NT2/D1 (cell line): Measurements from ENCODE around the gene TEX48.
A peak's percentile ranks its signal among the peaks of the same experiment; 100 is the strongest.

ENCODE experiments used
- DNase-seq: peaks from one replicate; pipeline ENCODE4 v3.0.0-alpha.2; 2011; ENCODE audit warnings: low read depth, low spot score
- H3K27me3 ChIP-seq: 2 replicates; pipeline ENCODE4 v1.6.0; 2011; ENCODE audit warnings: mild to moderate bottlenecking; ENCODE audit not compliant: insufficient read length, insufficient read depth
- H3K36me3 ChIP-seq: 2 replicates; pipeline ENCODE4 v1.6.1; 2011; ENCODE audit warnings: mild to moderate bottlenecking, low read length, mixed read lengths; ENCODE audit not compliant: insufficient read depth, insufficient read length
- H3K4me1 ChIP-seq: 2 replicates; pipeline ENCODE4 v1.5.1; 2011; ENCODE audit not compliant: insufficient read depth, insufficient read length
- H3K4me3 ChIP-seq: 2 replicates; pipeline ENCODE4 v1.5.1; 2011; ENCODE audit warnings: low read depth; ENCODE audit not compliant: insufficient read length
- H3K9ac ChIP-seq: 2 replicates; pipeline ENCODE4 v1.6.0; 2011; ENCODE audit warnings: low read depth; ENCODE audit not compliant: insufficient read length
- H3K9me3 ChIP-seq: 2 replicates; pipeline ENCODE4 v1.5.1; 2011; ENCODE audit warnings: mild to moderate bottlenecking, low read length; ENCODE audit not compliant: insufficient read depth
- SUZ12 ChIP-seq: IDR thresholded peaks from 2 replicates; pipeline ENCODE4 v1.6.1; 2011; ENCODE audit not compliant: insufficient read length, insufficient read depth; ENCODE audit errors: extremely low read depth
- YY1 ChIP-seq: IDR thresholded peaks from 2 replicates; pipeline ENCODE4 v1.6.1; 2011; ENCODE audit not compliant: insufficient read length, insufficient read depth
- ZNF274 ChIP-seq: IDR thresholded peaks from 2 replicates; pipeline ENCODE4 v1.6.1; 2011; ENCODE audit warnings: mild to moderate bottlenecking, low read depth, low read length

The TEX48 gene

GRCh38 chr9:114666851-114667250 is 15.1 kb downstream of the TEX48 start:
- TF ChIP-seq ZNF274 (no peak), YY1 (no peak), SUZ12 (no peak)
- Histone ChIP-seq H3K27me3 (no peaks in the 10 kb centered on the region), H3K4me3 (no peak overlapping the region)

DNA sequence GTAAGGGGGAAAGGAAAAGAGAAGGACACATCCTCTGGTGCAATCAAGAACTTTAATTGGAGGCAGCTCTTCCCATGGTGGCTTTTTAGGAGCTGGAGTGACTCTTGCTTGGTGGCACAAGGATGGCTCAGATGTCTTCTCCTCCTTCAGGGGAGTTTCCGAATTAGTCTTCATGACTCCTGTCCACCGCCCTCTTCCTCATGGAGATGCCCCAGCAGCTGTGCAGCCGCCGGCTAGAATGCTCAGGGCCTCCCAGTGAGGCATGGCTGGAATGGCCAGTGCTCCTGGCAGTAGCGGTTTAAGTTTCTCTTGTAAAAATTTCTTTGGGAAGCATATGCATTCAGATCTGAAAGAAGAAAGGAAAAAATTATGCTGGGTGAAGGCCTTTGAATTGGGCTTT is 15.6 kb downstream of the TEX48 start:
- Histone ChIP-seq H3K4me1 (peaks cover 6% of the 10 kb centered on the region), H3K9ac (no peak overlapping the region), H3K36me3 (no peaks in the 10 kb centered on the region), H3K4me3 (no peak overlapping the region), H3K9me3 (peaks cover 10% of the 10 kb centered on the region), H3K27me3 (no peaks in the 10 kb centered on the region)
- no peak for TF ChIP-seq ZNF274
- TF ChIP-seq YY1: no peak
- no peak for TF ChIP-seq SUZ12
- no peak for DNase-seq

More at GRCh38 chr9:114666851-114667250, 15.1 kb downstream of the TEX48 start:
- H3K9ac ChIP-seq: no peak overlapping the region
- peaks cover 6% of the 10 kb centered on the region for H3K4me1 ChIP-seq
- H3K9me3 ChIP-seq: peaks cover 10% of the 10 kb centered on the region
- no peaks in the 10 kb centered on the region for H3K36me3 ChIP-seq
- no peak for DNase-seq

GRCh38 chr9:114664181-114664580 is 17.8 kb downstream of the TEX48 start:
- H3K9me3 ChIP-seq: no peaks in the 10 kb centered on the region
- TF ChIP-seq YY1 (no peak), SUZ12 (no peak), ZNF274 (no peak)
- peaks cover 6% of the 10 kb centered on the region for H3K4me1 ChIP-seq
- no peak overlapping the region for H3K4me3 ChIP-seq
- no peak overlapping the region for H3K9ac ChIP-seq
- no peak for DNase-seq
- no peaks in the 10 kb centered on the region for H3K36me3 ChIP-seq
- H3K27me3 ChIP-seq: no peaks in the 10 kb centered on the region

DNA sequence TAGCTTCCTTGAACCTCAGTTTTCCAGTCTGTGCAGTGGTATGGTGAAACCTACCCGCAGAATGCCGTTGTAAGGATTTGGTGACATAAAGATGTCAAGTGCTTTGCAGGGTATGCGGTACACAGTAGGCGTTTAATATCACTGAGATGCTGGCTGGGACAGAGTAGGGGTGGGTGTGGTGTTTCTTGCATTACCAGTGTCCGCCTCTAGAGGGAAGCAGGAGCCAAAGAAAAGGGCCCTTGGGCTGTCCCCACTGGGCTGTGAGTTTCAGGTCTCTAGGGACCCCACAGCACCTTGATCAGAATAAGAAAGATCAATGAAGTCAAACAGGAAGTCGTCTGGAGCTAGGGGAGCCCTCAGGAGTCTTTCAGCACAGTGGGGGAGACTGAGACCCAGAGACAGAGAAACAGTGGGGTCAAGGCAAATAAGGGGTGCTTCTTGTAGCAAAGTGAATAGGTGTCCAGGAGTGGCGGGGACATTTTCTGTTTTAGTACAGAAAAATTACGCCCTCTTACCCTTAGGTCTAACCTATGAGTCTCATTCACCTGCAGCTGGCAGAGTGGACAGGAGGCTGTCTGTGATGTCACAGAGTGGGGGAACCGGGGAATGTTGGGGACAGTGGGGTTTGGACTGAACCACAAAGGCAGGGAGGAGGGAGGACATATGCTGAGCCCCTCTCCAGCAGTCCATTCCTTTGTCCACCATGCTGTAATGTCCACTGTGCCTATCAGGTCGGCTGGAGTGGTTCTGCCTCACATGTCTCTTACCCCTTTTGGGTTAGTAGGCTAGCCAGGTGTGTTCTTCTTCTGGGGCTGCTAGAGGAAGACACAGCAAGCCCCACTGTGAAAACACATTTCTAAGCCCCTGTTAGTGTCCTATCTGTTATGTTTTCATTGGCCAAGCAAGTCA is 19.7 kb downstream of the TEX48 start:
- Histone ChIP-seq H3K4me3 (no peak overlapping the region), H3K9ac (no peak overlapping the region), H3K4me1 (peaks cover 6% of the 10 kb centered on the region), H3K36me3 (no peaks in the 10 kb centered on the region), H3K9me3 (no peaks in the 10 kb centered on the region), H3K27me3 (no peaks in the 10 kb centered on the region)
- peak; percentile 48 for DNase-seq
- no peak for TF ChIP-seq YY1
- no peak for TF ChIP-seq SUZ12
- TF ChIP-seq ZNF274: no peak

DNA sequence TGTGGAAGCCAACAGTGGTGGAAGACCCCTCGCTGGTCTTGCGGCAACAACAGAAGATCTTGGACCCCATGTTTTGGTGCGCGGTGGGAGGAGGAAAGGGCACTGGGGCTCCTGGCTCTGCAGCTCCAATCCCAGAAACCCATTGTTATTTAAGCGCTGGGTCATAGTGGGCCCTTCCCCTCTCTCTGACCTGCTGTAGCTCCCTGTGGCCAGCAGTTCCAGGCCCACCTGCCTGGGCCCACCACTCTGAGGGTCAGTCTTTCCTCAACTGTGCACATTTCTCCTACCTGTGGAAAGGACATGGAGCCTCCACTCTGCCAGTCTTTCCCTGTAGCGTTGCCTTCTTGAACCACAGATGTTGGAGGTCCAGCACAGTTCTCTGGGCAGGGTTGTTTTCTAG is 24.3 kb downstream of the TEX48 start, which contains the start of gene TEX53:
TSS of gene TEX53 (minus strand) at position 101 of the 400 bp plus-strand sequence. CDS start at position 70, 31 bp downstream.
- TF ChIP-seq SUZ12: no peak
- no peak for TF ChIP-seq ZNF274
- TF ChIP-seq YY1: no peak
- Histone ChIP-seq H3K36me3 (no peaks in the 10 kb centered on the region), H3K27me3 (no peaks in the 10 kb centered on the region), H3K9me3 (no peaks in the 10 kb centered on the region), H3K4me3 (no peak within 1 kb of the TSS), H3K9ac (no peak within 1 kb of the TSS), H3K4me1 (peaks cover 9% of the 10 kb centered on the region)
- DNase-seq: no peak

GRCh38 chr9:114656301-114656700 is 25.7 kb downstream of the TEX48 start:
- DNase-seq: no peak
- H3K9ac ChIP-seq: no peak overlapping the region
- TF ChIP-seq ZNF274: no peak
- no peak for TF ChIP-seq YY1
- no peak for TF ChIP-seq SUZ12
- H3K4me3 ChIP-seq: no peak overlapping the region
- no peaks in the 10 kb centered on the region for H3K36me3 ChIP-seq
- H3K27me3 ChIP-seq: no peaks in the 10 kb centered on the region
- no peaks in the 10 kb centered on the region for H3K9me3 ChIP-seq
- H3K4me1 ChIP-seq: peaks cover 4% of the 10 kb centered on the region

DNA sequence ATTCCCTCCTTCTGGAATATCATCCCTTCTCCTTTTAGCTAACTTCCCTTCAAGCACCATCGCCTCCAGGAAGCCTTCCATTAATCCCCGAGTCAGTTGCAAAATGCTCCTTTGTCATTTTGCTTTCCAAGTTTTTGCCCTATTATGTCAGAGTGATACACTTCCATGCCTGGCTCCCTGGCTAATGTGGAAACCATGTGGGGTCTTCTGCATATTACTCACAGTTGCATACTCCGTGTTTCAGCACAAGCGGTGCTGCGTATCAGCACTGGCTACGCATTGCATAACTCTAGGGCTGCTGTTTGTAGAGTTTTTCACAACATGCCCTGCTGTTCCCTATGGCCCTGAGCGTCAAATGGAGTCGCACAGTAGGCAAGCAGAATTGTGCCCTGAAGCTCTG is 26.3 kb downstream of the TEX48 start:
- H3K9ac ChIP-seq: no peak overlapping the region
- H3K4me1 ChIP-seq: peaks cover 4% of the 10 kb centered on the region
- H3K9me3 ChIP-seq: no peaks in the 10 kb centered on the region
- H3K27me3 ChIP-seq: no peaks in the 10 kb centered on the region
- H3K4me3 ChIP-seq: no peak overlapping the region
- TF ChIP-seq SUZ12: no peak
- no peak for DNase-seq
- no peaks in the 10 kb centered on the region for H3K36me3 ChIP-seq
